Trophoblast cell (in vitro differentiated cells and primary cell): ENCODE results near the gene KCNQ1.

ENCODE experiments used
- DNase-seq, 2 donors: peaks; one replicate each; pipeline ENCODE4 v3.0.0-alpha.2; 2016
- H2AFZ ChIP-seq: 2 replicates; pipeline ENCODE4 v1.6.1; 2013; ENCODE audit warnings: low read length, moderate library complexity, mild to moderate bottlenecking; ENCODE audit not compliant: insufficient read depth, poor library complexity
- H2AK5ac ChIP-seq: 2 replicates; pipeline ENCODE4 v1.6.1; 2013; ENCODE audit warnings: mild to moderate bottlenecking, low read length
- H2BK120ac ChIP-seq: 2 replicates; pipeline ENCODE4 v1.6.1; 2013; ENCODE audit warnings: low read length, mild to moderate bottlenecking, moderate library complexity; ENCODE audit not compliant: insufficient read depth, poor library complexity
- H2BK12ac ChIP-seq: 2 replicates; pipeline ENCODE4 v1.6.1; 2013; ENCODE audit warnings: mild to moderate bottlenecking, low read length, moderate library complexity
- H2BK5ac ChIP-seq: 2 replicates; pipeline ENCODE4 v1.6.1; 2013; ENCODE audit warnings: low read length, low read depth, moderate library complexity, mild to moderate bottlenecking; ENCODE audit not compliant: poor library complexity
- H3K14ac ChIP-seq: 2 replicates; pipeline ENCODE4 v1.6.1; 2013; ENCODE audit warnings: mild to moderate bottlenecking, low read length
- H3K18ac ChIP-seq: 2 replicates; pipeline ENCODE4 v1.6.1; 2013; ENCODE audit warnings: mild to moderate bottlenecking, low read length
- H3K23ac ChIP-seq: 2 replicates; pipeline ENCODE4 v1.6.1; 2013; ENCODE audit warnings: low read length
- H3K27ac ChIP-seq: 2 replicates; pipeline ENCODE4 v1.5.1; 2013; ENCODE audit warnings: low read depth, mild to moderate bottlenecking, inconsistent platforms, low read length, moderate library complexity
- H3K27me3 ChIP-seq: 2 replicates; pipeline ENCODE4 v1.6.1; 2013; ENCODE audit warnings: inconsistent platforms, mild to moderate bottlenecking, low read length, moderate library complexity; ENCODE audit not compliant: insufficient read depth
- H3K36me3 ChIP-seq, 2 experiments: 1 replicate in 1 of 2; 2 replicates in 1 of 2; pipeline ENCODE4 v1.6.1; 2013; ENCODE audit warnings: low read length in 2 of 2, mild to moderate bottlenecking in 2 of 2, moderate library complexity in 1 of 2; ENCODE audit not compliant: insufficient read depth in 2 of 2, control insufficient read depth in 1 of 2
- H3K4ac ChIP-seq: 2 replicates; pipeline ENCODE4 v1.6.1; 2013; ENCODE audit warnings: low read depth, mild to moderate bottlenecking, low read length, moderate library complexity
- H3K4me1 ChIP-seq, 2 experiments: 1 replicate in 1 of 2; 2 replicates in 1 of 2; pipeline ENCODE4 v1.6.1; 2013; ENCODE audit warnings: low read length in 2 of 2, mild to moderate bottlenecking in 2 of 2, moderate library complexity in 1 of 2; ENCODE audit not compliant: insufficient read depth in 2 of 2, control insufficient read depth in 1 of 2
- H3K4me2 ChIP-seq: 2 replicates; pipeline ENCODE4 v1.6.1; 2013; ENCODE audit warnings: inconsistent platforms, mild to moderate bottlenecking, low read length, moderate library complexity
- H3K4me3 ChIP-seq: 2 replicates; pipeline ENCODE4 v1.5.1; 2013; ENCODE audit warnings: mild to moderate bottlenecking, low read depth, low read length, inconsistent platforms
- H3K79me1 ChIP-seq: one replicate; pipeline ENCODE4 v1.6.1; 2013; ENCODE audit warnings: low read length
- H3K79me2 ChIP-seq: 2 replicates; pipeline ENCODE4 v1.6.1; 2013; ENCODE audit warnings: low read length, mild to moderate bottlenecking; ENCODE audit not compliant: control insufficient read depth, insufficient read depth, poor library complexity
- H3K9ac ChIP-seq: 2 replicates; pipeline ENCODE4 v1.6.1; 2013; ENCODE audit warnings: mild to moderate bottlenecking, low read length
- H3K9me3 ChIP-seq: 2 replicates; pipeline ENCODE4 v1.6.1; 2013; ENCODE audit warnings: low read depth, mild to moderate bottlenecking, control low read depth, inconsistent platforms, low read length; ENCODE audit not compliant: insufficient read depth
- H4K12ac ChIP-seq: 2 replicates; pipeline ENCODE4 v1.6.1; 2013; ENCODE audit warnings: low read depth, mild to moderate bottlenecking, low read length, moderate library complexity
- H4K8ac ChIP-seq: 2 replicates; pipeline ENCODE4 v1.6.1; 2013; ENCODE audit warnings: low read depth, mild to moderate bottlenecking, low read length, moderate library complexity
- H4K91ac ChIP-seq: one replicate; pipeline ENCODE4 v1.6.1; 2013; ENCODE audit warnings: low read depth, mild to moderate bottlenecking, low read length, moderate library complexity
- WGBS: extraction: QIAGEN DNeasy Blood & Tissue Kit; methylation state at CpG from one replicate; pipeline ENCODE4 v1.1.7; 2013; ENCODE audit warnings: missing lambda C conversion rate; ENCODE audit not compliant: insufficient read length, insufficient coverage; ENCODE audit errors: extremely low coverage; 5-methylcytosine and 5-hydroxymethylcytosine counted together

The KCNQ1 gene

DNA sequence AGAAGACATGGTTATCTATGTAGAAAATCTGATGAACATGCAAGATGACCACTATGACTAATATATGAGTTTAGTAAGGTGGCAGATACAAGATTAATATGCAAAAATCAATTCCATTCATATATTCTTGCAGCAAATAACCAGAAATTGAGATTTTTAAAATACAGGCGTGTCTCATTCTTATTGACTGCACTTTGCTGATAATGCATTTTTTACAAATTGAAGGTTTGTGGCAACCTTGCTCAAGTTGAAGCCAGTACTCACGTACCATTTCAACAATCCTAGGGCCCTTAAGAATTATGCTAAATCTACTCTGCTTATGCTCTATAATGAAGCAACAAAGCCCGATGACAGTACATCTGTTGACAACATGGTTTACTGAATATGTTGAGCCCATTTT is 150.4 kb downstream of the KCNQ1 start:
- H3K4ac ChIP-seq, result no peak overlapping the region
- no peak overlapping the region for H3K4me3 ChIP-seq
- no peak overlapping the region for H4K12ac ChIP-seq
- H3K23ac ChIP-seq, result no peak overlapping the region
- no peak overlapping the region for H3K27ac ChIP-seq
- H2BK5ac ChIP-seq, result no peak overlapping the region
- H3K4me1 ChIP-seq, result peaks cover 4 to 7% of the 10 kb centered on the region in 2 experiments
- DNase-seq, result no peak
- no peak overlapping the region for H3K9ac ChIP-seq
- H3K36me3 ChIP-seq, result no peaks in the 10 kb centered on the region
- no peaks in the 10 kb centered on the region for H3K79me1 ChIP-seq
- WGBS, result no CpG with 5 or more reads among the region's 3 CpGs
- no peak overlapping the region for H2AFZ ChIP-seq
- no peak overlapping the region for H4K8ac ChIP-seq
- no peaks in the 10 kb centered on the region for H3K79me2 ChIP-seq
- H3K4me2 ChIP-seq, result no peak overlapping the region
- peaks cover 9% of the 10 kb centered on the region for H3K9me3 ChIP-seq
- no peak overlapping the region for H2BK12ac ChIP-seq
- H2AK5ac ChIP-seq, result no peak overlapping the region
- no peaks in the 10 kb centered on the region for H3K27me3 ChIP-seq
- no peak overlapping the region for H2BK120ac ChIP-seq
- no peak overlapping the region for H3K18ac ChIP-seq
- no peak overlapping the region for H4K91ac ChIP-seq
- no peak overlapping the region for H3K14ac ChIP-seq

- H3K9me3 ChIP-seq, result peaks cover 4% of the 10 kb centered on the region
- no peaks in the 10 kb centered on the region for H3K27me3 ChIP-seq
- H3K14ac ChIP-seq, result no peak overlapping the region
- H3K9ac ChIP-seq, result no peak overlapping the region
- DNase-seq, result no peak
- H2BK5ac ChIP-seq, result no peak overlapping the region
- peaks cover 0 to 4% of the 10 kb centered on the region in 2 experiments for H3K4me1 ChIP-seq
- H3K4me2 ChIP-seq, result no peak overlapping the region
- no peak overlapping the region for H2AFZ ChIP-seq
- no CpG with 5 or more reads among the region's 8 CpGs for WGBS
- H3K23ac ChIP-seq, result no peak overlapping the region
- no peak overlapping the region for H3K18ac ChIP-seq
- no peaks in the 10 kb centered on the region for H3K36me3 ChIP-seq
- H4K8ac ChIP-seq, result no peak overlapping the region
- H3K4me3 ChIP-seq, result no peak overlapping the region
- no peaks in the 10 kb centered on the region for H3K79me1 ChIP-seq
- H3K79me2 ChIP-seq, result no peaks in the 10 kb centered on the region
- H2BK12ac ChIP-seq, result no peak overlapping the region
- H2BK120ac ChIP-seq, result peak overlapping the region; percentile 20
- H2AK5ac ChIP-seq, result no peak overlapping the region
- H3K4ac ChIP-seq, result no peak overlapping the region
- no peak overlapping the region for H4K12ac ChIP-seq
- H3K27ac ChIP-seq, result no peak overlapping the region
- H4K91ac ChIP-seq, result no peak overlapping the region
Observed at GRCh38 chr11:2599561-2600189, 154.9 kb downstream of the KCNQ1 start.

DNA sequence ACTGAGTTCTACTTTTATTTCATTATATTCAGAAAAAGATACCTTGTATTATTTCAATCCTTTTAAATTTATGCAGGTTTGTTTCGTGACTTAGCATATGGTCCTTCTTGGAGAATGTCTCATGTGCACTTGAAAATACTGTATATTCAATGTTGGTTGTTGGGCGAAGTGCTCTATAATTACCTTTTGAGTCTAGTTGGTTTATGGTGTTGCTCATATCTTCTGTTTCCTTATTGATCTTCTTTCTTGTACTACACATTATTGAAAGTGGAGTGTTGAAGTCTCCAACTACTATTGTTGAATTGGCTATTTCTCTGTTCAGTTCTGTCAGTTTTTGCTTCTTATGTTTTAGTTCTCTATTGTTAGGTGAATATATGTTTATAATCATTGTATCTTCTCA is 164.5 kb downstream of the KCNQ1 start:
- Histone ChIP-seq H3K79me2 (no peaks in the 10 kb centered on the region), H4K12ac (no peak overlapping the region), H3K9me3 (no peaks in the 10 kb centered on the region), H3K79me1 (no peaks in the 10 kb centered on the region), H3K4me1 (no peaks in the 10 kb centered on the region), H3K36me3 (no peaks in the 10 kb centered on the region), H3K27ac (no peak overlapping the region), H2BK120ac (no peak overlapping the region), H3K27me3 (no peaks in the 10 kb centered on the region), H3K18ac (no peak overlapping the region), H3K4me3 (no peak overlapping the region), H3K4ac (no peak overlapping the region), H3K14ac (no peak overlapping the region), H3K4me2 (no peak overlapping the region), H4K91ac (no peak overlapping the region), H2AFZ (no peak overlapping the region), H3K9ac (no peak overlapping the region), H4K8ac (no peak overlapping the region), H2AK5ac (no peak overlapping the region), H2BK12ac (no peak overlapping the region), H2BK5ac (no peak overlapping the region), H3K23ac (no peak overlapping the region)
- DNase-seq, result no peak
- no CpG with 5 or more reads among the region's 2 CpGs for WGBS

DNA sequence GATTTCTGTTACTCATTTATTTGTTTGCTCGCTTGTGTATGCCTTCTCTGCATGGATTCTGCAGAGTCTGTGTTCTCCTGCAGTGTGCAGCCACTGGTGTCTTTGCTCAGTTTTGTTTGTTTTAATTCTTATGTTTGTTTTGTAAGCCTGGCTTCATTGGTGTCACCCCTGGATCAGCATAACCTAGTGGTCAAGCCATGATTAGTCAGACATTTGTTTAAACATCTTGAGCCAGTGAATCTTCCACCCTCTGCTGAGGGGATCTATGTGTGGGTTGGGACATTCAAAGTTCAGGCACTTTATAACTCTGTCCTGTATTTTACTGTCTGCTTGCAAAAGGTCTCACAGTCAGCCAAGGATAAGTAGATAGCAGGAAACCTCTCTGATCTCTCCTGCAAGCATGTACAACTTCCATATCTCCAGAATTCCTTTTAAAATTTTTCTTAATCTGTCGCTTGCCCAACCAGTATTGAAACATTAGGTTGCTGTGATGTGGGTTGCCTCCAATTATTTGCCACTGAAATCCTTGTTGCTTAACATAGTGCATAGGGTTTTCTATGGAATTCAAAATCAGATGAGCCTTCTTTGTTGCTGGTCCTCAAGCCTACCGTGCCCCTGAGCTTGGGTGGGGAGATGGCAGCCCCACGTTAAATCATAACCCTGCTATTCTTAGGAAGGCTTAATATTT is 168.2 kb downstream of the KCNQ1 start:
- Histone ChIP-seq H3K79me1 (no peaks in the 10 kb centered on the region), H2BK120ac (no peak overlapping the region), H4K8ac (no peak overlapping the region), H3K23ac (no peak overlapping the region), H3K4me3 (no peak overlapping the region), H3K4ac (no peak overlapping the region), H2AK5ac (no peak overlapping the region), H3K18ac (no peak overlapping the region), H3K79me2 (no peaks in the 10 kb centered on the region), H3K9ac (no peak overlapping the region), H3K14ac (no peak overlapping the region), H3K27ac (no peak overlapping the region), H4K91ac (no peak overlapping the region), H2AFZ (no peak overlapping the region), H3K36me3 (no peaks in the 10 kb centered on the region), H2BK12ac (no peak overlapping the region), H4K12ac (no peak overlapping the region), H2BK5ac (no peak overlapping the region), H3K9me3 (no peaks in the 10 kb centered on the region), H3K4me1 (no peaks in the 10 kb centered on the region), H3K27me3 (no peaks in the 10 kb centered on the region), H3K4me2 (no peak overlapping the region)
- DNase-seq, result peak; percentile 30 to 74
- WGBS, result no CpG with 5 or more reads among the region's 4 CpGs
